ENCODE measurements around the gene LANCL2.
"Not testable (repeated sequence)": the region's sequence is repeated elsewhere in the genome, so short reads cannot be mapped to it uniquely, and the experiment has no call there.

LANCL2 gene, protein sequence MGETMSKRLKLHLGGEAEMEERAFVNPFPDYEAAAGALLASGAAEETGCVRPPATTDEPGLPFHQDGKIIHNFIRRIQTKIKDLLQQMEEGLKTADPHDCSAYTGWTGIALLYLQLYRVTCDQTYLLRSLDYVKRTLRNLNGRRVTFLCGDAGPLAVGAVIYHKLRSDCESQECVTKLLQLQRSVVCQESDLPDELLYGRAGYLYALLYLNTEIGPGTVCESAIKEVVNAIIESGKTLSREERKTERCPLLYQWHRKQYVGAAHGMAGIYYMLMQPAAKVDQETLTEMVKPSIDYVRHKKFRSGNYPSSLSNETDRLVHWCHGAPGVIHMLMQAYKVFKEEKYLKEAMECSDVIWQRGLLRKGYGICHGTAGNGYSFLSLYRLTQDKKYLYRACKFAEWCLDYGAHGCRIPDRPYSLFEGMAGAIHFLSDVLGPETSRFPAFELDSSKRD

DNA sequence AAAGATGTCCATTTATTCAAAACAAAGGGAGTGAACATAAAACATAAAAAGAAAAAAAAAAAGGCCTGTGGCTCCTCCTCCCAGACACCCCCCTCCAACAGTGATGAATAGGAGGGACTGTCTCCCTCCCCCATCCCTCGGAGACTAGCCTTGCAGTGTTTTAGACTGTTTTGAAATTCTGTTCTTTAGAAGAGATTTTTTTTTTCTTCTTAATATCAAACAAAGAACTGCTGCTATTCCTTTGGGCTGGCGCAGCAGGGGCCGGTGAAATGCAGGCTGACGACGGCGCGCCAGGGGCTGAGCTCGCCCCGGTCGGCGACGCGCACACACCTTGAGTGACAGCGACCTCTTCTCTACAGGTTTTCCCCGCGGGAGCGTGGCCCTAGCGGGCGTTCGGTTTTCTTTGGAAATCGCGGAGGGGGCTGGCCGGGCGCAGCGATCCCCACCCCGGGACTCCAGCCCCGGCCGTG, at the start of gene LANCL2:
Gene LANCL2, plus strand, starts transcription at position 133 of the 470 bp plus-strand sequence. CDS start 689 bp downstream, outside the sequence.
- DNase-seq, result peak; percentile 36

DNA sequence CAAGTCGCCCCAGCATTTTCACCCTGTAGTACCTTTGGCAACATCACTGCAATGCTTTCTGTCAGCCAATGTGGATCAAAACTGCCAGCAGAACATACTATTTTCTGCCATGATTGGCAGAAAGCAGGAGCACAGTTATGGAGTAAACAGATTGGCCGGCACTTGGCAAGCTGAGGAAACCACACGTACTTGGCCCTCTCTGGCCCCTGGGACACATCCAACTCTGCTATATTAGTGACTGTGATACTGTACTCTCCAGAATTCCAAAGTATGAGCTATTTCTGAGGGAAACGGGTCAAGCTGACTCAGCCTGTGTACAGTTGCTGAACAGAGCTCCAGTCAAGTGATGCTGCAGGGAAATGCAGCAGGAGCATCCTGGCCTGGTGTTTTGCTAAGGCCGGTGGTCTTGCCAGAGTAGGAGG, 39.8 kb upstream of the LANCL2 start:
- no peak for DNase-seq

DNA sequence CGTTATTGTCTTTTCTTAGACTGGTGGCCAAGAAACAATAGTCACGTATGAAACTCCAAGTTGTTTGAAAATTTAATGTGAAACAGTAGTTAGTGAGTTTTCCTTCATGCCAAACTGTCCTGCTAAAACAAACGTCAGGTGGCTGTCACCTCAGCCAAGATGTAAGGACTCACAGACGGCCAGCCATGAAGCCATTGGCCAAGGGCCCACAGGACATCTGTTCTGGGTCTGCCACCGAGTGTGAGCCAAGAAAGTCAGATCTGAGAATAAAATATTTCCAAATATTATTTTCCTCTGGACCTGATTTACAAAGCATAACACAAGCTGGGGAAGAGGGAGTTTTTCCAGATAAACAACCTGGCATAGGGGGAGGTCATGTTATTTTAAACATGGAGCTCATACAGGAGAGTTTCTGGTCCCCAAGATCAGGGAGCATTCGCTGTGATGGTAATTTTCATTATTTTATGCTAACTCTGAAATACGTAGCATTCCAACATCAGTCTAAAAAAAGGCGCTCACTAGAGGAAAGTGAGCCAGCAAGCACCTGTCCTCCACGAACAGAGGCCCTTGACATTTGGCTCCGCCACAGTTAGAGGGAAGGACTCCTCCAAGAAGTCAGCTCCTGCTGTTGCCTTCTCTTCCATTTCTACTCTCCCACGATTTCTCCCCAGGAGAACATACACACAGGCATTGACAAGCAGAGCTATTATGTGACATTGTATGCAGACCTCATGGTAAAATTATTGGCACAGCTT, 38.9 kb upstream of the LANCL2 start:
- DNase-seq, result no peak

DNA sequence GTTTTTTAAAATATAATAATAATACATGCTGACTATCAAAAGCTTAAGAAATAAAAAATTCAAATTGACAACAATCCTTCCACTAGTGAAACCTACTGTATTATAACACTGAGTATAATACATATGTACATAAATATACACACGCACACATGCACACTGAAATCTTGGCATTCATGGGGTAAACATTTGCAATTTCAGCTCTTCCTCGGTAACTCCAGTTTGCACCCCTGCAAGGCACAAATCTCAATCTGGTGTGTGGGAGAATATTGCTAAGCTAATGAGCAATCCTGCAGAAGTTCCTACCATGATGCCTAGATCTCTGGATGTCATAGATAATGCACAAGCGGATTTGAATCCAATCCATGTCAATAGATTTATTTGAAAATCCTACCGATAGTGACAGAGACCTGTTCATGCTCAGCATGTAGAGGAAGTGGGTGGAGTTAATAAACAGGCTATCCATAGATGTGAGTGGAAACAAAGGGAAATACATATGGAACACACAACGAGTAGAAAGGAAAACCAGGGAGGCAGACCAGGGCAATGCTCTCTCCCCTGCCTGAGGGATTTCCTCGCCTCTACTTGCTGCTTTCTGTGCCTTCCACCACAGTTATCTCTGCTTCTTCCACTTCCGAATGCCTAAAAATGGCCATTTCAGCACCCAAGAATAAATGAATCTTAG, 38.1 kb upstream of the LANCL2 start:
- no peak for DNase-seq

DNA sequence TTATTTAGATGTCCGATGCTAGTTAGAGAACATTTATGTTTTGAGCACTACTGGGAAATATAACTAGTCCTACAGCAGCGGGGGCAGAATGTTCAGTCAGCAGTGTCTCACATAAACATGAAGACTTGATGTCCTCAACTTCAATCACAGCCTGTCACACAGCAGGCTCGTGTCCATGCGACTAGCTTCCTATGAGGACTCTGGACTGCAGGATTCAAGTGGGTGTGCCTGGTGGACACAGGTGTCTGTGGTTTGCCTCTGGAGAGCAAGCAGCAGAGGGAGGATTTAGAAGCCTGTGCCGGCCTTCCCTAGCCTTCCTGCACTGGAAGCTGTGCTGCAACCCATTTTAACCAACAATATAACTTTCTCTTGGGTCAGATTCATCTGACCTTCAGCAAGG, 30.0 kb upstream of the LANCL2 start:
- DNase-seq, result no peak

DNA sequence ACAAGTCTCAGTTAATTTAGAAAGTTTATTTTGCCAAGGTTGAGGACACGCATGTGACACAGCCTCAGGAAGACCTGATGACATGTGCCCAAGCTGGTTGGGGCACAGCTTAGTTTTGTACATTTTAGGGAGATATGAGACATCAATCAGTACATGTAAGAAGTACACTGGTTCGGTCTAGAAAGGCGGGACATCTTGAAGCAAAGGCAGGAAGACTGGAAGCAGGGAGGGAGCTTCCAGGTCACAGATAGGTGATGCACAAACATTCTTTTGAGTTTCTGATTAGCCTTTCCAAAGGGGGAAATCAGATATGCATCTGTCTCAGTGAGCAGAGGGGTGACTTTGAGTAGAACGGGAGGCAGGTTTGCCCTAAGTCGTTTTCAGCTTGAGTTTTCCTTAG, 29.4 kb upstream of the LANCL2 start:
- no peak for DNase-seq

DNA sequence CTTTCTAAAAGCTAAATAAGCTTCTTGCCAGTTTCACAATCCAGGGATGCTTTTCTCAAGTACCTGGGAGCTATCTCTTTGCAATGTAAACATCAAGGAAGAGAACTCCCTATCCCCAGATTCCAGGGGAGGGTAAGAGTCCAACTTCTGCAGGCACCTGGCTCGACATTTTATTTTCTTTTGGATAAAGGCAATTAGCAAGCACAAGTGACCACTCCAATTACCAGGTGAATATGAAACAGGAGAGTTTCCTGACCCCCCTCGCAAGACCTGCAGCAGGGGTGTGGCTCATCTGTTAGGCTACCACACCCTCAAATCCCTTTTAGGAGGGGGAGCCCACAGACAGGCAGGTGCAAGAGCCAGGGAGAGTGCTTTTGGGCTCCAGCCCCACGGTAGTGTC, 28.6 kb upstream of the LANCL2 start:
- no peak for DNase-seq

DNA sequence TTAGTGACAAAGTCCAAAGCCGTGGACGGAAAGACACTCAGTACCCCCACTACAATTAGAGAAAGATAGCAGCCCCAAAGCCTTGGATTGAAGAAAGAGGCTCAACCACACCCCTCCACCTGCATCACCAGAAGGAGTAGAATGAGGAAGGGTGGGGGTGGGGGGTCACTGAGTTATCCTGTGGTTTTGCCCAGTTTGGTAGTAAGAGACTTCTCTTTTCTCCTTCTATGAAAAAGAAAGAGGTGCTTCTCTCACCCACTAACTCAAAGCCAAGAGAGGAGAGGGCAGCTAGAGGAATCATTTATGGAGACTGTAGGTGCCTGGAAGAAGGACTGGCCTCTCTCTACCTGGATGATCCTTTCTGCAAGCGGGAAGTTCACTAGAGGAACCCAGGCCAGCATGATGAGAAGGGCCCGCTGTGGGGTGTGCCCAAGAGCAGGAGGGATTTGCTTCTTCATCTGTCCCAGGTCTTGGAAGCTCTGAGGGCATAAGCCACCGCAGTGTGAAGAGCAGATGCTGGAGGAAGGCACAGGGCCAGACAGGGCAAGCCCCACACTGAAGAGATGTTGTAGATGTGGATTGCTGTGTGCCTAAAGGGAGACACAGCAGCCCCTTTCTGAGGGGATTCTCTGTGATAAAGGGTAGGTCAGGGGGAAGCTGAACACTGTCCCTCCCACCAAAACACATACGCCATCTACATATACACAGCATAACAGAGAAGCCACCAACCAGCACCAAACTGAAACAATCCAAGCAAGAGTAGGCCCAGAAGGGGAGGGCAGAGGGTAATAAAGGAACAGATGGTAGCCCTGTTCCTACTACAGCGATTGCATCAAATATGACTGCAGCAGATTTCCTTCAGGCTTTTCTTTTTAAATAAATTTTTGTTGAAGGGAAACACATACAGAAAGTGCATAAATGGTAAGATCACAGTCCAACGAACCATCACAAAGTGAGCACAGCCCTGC, 25.8 kb upstream of the LANCL2 start:
- no peak for DNase-seq

DNA sequence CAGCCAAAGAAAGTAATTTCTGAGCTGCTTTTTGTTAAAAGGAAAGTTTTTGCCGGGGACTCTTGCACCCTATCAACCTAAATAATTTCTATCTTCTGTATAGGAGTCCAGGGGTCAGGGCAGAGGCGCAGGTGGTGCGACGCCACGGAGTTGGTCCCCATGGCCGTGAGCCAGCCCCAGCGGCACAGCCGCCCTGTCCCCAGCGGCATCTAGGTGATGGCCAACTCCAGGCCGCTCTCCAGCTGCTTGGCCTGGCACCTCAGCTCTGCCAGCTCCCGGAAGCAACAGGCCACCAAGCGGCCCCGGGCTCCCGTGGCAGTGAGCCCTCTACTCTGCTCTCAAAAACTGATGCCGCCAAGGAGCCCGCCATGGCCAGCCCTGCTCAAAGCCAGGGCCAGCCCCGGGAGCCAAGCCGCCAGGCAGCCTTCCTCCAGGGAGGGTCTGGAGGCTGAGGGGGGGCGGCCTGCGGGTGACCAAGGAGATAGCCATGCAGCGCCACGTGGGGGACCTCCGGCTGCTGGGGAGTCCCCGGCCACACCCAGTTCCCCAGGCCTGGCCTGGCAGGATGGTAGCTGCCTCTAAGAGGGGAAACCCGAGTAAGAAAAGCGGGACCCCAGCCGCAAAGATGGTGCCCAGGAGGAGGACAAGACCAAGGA, 22.8 kb upstream of the LANCL2 start:
- no peak for DNase-seq

DNA sequence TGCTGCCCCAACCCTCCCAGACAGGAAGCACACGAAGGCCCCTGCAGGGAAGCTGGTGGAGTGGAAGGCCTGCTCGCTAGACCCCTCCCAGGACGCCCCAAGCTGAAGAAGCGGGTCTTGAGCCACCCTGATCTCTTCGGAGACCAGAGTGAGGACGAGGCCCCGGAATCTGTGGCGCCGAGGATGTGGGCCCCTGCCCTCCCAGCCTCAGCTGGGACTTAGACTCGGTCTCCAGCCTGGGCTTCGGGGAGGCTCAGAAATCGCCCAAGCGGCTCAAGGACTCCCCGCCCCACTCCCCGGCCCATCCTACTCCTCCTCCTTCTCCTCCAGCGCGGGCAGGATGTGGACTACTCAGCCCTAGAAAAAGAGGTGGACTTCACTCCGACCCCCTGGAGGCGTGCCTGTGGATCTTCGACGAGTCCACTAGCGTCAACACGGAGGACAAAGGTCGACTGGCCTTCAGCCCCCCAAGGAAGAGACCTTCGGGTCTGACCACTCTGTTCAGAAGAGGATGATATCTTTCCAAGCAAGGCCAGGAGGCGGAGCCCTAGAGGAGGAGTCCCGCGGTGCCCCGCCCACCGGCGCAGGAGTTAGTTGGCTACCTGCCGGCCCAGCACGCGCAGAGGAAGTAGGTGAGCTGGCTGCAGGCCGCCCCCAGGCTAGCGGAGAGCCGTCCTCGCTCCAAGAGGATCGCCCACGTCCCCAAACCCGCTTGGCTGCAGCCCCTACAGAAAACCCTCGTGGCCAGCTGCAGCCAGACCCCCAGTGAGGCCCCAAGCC, 21.9 kb upstream of the LANCL2 start:
- no peak for DNase-seq

DNA sequence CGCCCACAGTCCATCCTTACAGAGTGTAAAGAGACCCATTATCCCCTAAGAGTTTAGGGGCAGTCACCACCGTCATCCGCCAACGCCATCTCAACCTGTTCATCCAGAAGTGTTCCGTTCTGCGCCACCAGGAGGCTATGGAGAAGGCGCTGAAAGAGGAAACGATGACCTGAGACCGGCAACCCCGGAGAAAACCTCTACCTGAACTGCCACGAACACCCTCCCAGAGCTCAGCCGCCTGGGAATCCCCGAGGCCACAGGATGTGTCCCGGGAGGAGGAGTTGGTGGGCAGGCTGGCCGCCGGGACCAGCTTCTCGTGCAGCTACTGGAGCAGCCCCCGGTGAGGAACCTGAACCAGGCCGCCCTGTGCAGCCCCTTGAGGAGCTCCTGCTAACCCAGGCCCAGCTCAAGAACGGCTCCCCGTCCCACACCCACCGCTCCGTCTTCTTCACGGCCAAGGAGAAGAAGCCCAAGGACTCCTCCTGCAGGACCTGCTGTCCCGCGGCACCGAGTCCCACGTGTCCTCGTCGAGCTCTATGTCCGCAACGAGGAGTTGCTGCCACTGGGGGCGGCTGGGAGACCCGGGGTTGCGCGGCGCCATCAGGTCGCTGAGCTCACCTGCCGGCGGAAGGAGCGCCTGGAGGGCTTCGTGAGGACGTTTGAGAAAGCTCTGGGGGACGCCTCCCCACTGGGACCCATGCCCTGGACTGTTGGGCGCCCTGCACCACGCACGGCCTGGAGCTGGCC, 21.1 kb upstream of the LANCL2 start:
- DNase-seq, result no peak

DNA sequence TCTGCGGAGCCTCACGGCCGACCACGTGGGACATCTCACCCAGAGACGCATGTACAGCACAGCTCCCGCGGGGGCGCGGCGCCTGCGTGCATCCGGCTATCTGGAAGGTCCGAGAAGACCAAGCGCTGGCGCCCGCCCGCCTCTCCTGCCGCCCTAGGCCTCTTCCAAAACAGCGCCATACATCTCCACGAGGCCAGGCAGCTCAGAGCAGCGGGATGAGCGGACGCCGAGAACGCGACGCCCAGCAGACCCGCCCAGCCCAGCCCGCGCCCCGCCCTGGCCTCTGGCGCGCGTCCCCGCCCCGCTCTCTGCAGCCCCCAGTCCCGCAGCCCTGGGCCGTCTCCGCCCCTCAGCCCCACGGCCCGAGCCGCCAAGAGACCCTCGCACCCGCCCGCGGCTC, 20.3 kb upstream of the LANCL2 start:
- DNase-seq, result no peak

DNA sequence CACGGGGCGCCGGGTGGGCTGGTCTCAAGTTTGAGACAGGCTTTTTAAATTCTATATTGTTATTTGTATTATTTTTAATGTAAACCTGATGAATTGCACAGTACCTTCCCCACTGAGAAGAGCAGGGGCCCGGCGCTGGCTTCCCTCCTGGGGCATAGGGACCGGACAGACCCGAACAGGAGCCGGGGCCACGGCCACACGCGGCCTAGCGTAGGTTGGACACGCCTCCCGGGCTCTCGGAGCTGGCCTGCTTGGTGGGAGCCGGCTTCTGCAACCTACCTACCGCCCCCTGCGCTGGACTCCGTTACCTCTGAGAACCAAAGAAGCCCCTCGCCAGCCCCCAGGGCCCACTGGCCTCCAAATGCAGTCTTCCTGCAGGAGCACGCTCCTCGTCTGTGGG, 19.8 kb upstream of the LANCL2 start:
- DNase-seq, result no peak

DNA sequence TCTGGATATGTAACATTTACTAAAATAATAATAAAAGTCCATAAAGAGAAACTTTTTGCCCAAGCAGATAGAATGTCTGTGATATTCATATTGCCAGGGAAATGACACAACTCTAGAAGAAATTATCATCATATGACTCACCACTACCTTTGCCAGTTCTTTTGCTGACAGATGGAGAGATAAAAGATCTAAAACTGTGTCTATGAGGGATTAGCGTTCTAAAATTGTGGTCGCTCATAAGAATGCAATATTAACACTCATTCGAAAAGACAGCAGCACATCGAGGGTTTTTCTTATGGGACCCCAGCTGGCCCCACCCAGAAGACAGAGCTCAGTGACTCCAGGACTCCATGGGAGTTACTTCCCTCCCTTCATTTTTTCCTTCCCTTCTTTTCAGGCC, 16.6 kb upstream of the LANCL2 start:
- no peak for DNase-seq

DNA sequence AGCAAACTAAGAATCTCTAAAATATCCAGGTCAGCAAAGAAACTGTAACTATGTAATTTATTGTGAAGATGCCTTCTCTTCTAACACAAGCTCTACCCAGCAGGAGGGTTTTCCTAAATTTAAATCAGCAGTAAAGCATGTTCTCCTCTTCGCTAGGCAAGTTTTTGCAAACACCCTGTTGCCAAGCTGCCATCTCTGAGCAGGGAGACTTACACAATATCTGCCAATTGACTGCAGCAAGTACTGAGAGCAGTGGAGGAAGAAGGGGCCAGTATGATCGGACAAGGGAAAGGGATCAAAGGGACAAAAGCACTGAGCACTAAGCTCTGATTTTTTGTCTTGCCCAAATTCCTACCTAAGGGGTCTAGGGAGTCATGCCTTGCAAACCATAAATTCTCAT, 16.0 kb upstream of the LANCL2 start:
- DNase-seq, result no peak

DNA sequence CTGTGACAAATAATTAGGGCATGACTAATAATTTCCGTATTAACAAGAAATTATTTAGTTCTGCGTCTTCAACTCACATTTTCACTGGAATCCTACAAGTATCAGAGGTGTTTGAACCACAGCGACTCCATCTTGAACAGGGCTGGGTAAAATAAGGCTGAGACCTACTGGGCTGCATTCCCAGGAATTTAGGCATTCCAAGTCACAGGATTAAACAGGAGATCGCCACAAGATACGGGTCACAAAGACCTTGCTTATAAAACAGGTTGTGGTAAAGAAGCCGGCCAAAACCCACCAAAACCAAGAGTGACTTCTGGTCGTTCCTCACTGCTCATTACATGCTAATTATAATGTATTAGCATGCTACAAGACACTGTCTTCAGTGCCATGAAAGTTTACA, 14.9 kb upstream of the LANCL2 start:
- DNase-seq, result no peak

DNA sequence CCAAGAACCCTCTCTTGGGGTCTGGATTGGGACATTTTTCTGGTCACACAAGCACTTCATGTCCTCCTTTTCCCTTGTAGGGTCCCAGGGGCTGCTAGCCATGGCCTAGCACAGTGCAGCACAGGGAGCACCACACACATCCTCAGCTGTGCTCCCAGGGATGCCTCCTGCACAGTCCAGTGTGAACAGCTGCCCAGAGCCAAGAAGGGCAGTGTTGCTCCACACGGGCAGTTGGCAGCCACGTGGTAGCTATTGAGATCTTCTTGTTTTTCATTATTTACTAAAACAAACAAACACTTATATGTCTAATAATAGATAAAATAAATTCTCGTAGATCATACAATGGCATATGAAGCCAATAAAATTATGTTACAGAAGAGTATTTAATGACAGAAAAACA, 13.9 kb upstream of the LANCL2 start:
- DNase-seq, result no peak

DNA sequence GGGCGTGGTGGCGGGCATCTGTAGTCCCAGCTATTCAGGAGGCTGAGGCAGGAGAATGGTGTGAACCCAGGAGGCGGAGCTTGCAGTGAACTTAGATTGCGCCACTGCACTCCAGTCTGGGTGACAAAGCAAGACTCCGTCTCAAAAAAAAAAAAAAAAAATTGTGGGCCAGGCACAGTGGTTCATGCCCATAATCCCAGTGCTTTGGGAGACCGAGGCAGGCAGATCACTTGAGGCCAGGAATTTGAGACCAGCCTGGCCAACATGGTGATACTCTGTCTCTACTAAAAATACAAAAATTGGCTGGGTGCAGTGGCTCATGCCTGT, 12.2 kb upstream of the LANCL2 start:
- not testable (repeated sequence) for DNase-seq

DNA sequence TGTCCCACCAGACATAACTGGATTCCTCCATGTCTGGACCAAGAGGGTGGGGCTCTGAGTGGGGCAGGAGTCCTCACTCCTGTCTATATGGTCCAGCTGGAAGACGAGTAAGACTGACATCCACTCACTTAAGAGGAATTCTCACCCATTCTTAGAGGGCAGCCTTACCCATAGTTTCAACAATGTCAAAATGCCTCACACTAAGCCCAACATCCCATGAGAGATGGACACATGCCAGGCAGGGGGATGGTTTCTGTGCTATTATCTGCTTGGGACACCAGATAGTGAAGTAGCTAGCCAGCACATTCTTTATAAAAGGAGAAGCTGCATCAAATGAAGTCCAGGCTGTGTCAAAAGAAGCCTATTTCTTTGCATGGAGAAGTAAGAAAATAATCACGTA, 4.7 kb upstream of the LANCL2 start:
- no peak for DNase-seq

DNA sequence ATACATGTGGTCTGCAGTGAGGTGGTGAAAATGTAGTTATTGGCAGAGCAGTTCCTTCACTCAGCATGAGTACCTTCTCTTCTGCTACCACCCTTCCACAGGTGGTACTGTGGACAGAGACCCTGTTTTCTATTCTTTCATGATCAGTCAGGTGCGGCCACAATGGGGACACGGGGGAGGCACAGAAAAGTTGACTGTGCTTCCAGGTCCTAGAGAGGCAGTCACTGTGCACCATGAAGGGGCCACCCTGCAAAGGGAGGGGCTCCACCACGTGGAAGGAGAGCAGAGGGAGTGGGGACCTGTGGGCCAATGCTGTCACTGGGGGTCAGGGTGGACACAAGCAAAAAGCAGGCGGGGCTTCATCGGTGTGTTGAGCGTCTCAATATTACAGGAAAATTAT, 3.6 kb upstream of the LANCL2 start:
- DNase-seq, result no peak
